ENCODE measurements around the gene AHNAK2. TPM values are rescaled to one million over a fixed set of nuclear protein-coding genes. Genes with fewer than 3 reads are reported as not detected.

AHNAK2 gene
- total and polyA plus RNA-seq, 9 donors = 0.94 to 24.6 (median 3.9) TPM

- peak overlapping the region; percentile 27 for H3K4me3 ChIP-seq
- peak in 3 of 5 donors; percentile 37 to 40 (median 39) for DNase-seq
- no peaks in the 10 kb centered on the region for H3K36me3 ChIP-seq
- WGBS, 3 donors = 18 to 32% (median 27%) methylated on average over 21 of the region's 21 CpGs
- intact Hi-C loops (cut with DNase I) = no loop called here
- H3K27me3 ChIP-seq = no peaks in the 10 kb centered on the region
- TF ChIP-seq, protein P1, sequence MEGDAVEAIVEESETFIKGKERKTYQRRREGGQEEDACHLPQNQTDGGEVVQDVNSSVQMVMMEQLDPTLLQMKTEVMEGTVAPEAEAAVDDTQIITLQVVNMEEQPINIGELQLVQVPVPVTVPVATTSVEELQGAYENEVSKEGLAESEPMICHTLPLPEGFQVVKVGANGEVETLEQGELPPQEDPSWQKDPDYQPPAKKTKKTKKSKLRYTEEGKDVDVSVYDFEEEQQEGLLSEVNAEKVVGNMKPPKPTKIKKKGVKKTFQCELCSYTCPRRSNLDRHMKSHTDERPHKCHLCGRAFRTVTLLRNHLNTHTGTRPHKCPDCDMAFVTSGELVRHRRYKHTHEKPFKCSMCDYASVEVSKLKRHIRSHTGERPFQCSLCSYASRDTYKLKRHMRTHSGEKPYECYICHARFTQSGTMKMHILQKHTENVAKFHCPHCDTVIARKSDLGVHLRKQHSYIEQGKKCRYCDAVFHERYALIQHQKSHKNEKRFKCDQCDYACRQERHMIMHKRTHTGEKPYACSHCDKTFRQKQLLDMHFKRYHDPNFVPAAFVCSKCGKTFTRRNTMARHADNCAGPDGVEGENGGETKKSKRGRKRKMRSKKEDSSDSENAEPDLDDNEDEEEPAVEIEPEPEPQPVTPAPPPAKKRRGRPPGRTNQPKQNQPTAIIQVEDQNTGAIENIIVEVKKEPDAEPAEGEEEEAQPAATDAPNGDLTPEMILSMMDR (IDR thresholded peaks at IDR 0.05) = no peak
- no peak for TF ChIP-seq POLR2A (IDR thresholded peaks at IDR 0.05)
- TF ChIP-seq EP300 (IDR thresholded peaks at IDR 0.05) = no peak
- H3K27ac ChIP-seq = peak overlapping the region; percentile 5 to 21
- peaks cover 23% of the 10 kb centered on the region for H3K4me1 ChIP-seq (ENCODE audit: insufficient read depth)
- H3K9me3 ChIP-seq = no peaks in the 10 kb centered on the region
Measured at GRCh38 chr14:104968541-104969401, 9.4 kb downstream of the AHNAK2 start.

GRCh38 chr14:104968153-104968527 is 10.0 kb downstream of the AHNAK2 start:
- no peaks in the 10 kb centered on the region for H3K27me3 ChIP-seq
- peak; percentile 79 to 87 (median 84) for DNase-seq
- peak overlapping the region in 1 of 2 donors; percentile 21 for H3K27ac ChIP-seq
- no peaks in the 10 kb centered on the region for H3K9me3 ChIP-seq
- TF ChIP-seq, protein P1 (IDR thresholded peaks at IDR 0.05) = no peak
- TF ChIP-seq POLR2A (IDR thresholded peaks at IDR 0.05) = no peak
- no peak for TF ChIP-seq EP300 (IDR thresholded peaks at IDR 0.05)
- 0 to 2% (median 0%) methylated on average over 11 to 12 of the region's 12 CpGs for WGBS, 3 donors
- peaks cover 17% of the 10 kb centered on the region for H3K4me1 ChIP-seq (ENCODE audit: insufficient read depth)
- peak overlapping the region; percentile 27 for H3K4me3 ChIP-seq
- no peaks in the 10 kb centered on the region for H3K36me3 ChIP-seq
- intact Hi-C loops (cut with DNase I) = no loop called here

- peak overlapping the region in 1 of 2 donors; percentile 21 for H3K27ac ChIP-seq
- intact Hi-C loops (cut with DNase I) = no loop called here
- no peaks in the 10 kb centered on the region for H3K9me3 ChIP-seq
- WGBS, 3 donors = 2 to 3% (median 3%) methylated on average over 20 to 36 of the region's 36 CpGs
- TF ChIP-seq, protein P1 (IDR thresholded peaks at IDR 0.05) = no peak
- TF ChIP-seq EP300 (IDR thresholded peaks at IDR 0.05) = no peak
- no peak for TF ChIP-seq POLR2A (IDR thresholded peaks at IDR 0.05)
- no peaks in the 10 kb centered on the region for H3K36me3 ChIP-seq
- H3K27me3 ChIP-seq = no peaks in the 10 kb centered on the region
- peak overlapping the region; percentile 27 for H3K4me3 ChIP-seq
- H3K4me1 ChIP-seq (ENCODE audit: insufficient read depth) = peaks cover 12% of the 10 kb centered on the region
- peak in 4 of 5 donors; percentile 37 to 61 (median 58) for DNase-seq
Measured at GRCh38 chr14:104967386-104968152, 10.6 kb downstream of the AHNAK2 start.

DNA sequence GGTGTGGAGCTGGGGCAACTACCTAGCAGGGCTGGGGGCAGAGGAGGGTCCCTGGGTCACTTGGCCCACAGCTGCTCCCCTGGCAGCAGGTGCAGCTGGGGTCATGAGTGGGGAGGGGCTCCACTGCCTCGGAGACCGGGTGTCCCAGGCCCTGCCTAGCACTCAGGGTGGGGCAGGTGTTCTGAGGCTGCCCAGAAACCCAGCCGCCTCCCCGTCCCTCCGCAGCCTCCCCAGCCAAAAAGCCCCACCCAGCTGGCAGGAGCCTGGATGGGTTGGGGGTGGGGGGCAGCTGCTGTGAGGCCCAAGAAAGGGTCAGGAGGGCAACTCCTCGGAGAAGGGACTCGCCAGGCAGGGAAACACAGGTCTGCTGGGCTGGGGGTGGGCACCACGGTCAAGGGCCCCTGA is 11.2 kb downstream of the AHNAK2 start:
- Histone ChIP-seq H3K4me3 (no peak overlapping the region), H3K4me1 (ENCODE audit: insufficient read depth) (peaks cover 9% of the 10 kb centered on the region)
- 22 to 31% (median 30%) methylated on average over 5 to 8 of the region's 8 CpGs for WGBS, 3 donors

More for the DNA sequence above, 11.2 kb downstream of the AHNAK2 start:
- no peaks in the 10 kb centered on the region for H3K36me3 ChIP-seq
- no peaks in the 10 kb centered on the region for H3K27me3 ChIP-seq
- peak in 1 of 5 donors; percentile 39 for DNase-seq
- intact Hi-C loops (cut with DNase I) = no loop called here
- TF ChIP-seq, protein P1 (IDR thresholded peaks at IDR 0.05) = no peak
- no peak for TF ChIP-seq POLR2A (IDR thresholded peaks at IDR 0.05)
- no peak for TF ChIP-seq EP300 (IDR thresholded peaks at IDR 0.05)
- H3K27ac ChIP-seq = no peak overlapping the region
- H3K9me3 ChIP-seq = no peaks in the 10 kb centered on the region

Measured in ovary (tissue), 9 donors.